Measurements from ENCODE around the gene DLGAP1. TPM values are rescaled to one million over a fixed set of nuclear protein-coding genes. Genes with fewer than 3 reads are reported as not detected.

The DLGAP1 gene
- total RNA-seq, 1 donor from 2014 or later, result 0.28 TPM

- ATAC-seq, result no peak
These were observed 565.3 kb downstream of the DLGAP1 start for GRCh38 chr18:3889803-3890202.

- ATAC-seq, result no peak
These were observed 566.0 kb downstream of the DLGAP1 start for GRCh38 chr18:3889121-3889520.

GRCh38 chr18:3886575-3887322, 568.4 kb downstream of the DLGAP1 start:
- ATAC-seq, result no peak

GRCh38 chr18:3885209-3885792, 569.8 kb downstream of the DLGAP1 start:
- no peak for ATAC-seq

GRCh38 chr18:3879836-3880120, 575.3 kb downstream of the DLGAP1 start:
- ATAC-seq, result peak; percentile 11

GRCh38 chr18:3879114-3879835, 575.8 kb downstream of the DLGAP1 start:
- ATAC-seq, result peak; percentile 18

- ATAC-seq, result no peak
These were observed 576.7 kb downstream of the DLGAP1 start for GRCh38 chr18:3878401-3878800.

GRCh38 chr18:3877678-3878077, 577.4 kb downstream of the DLGAP1 start:
- no peak for ATAC-seq

GRCh38 chr18:3875961-3876360, 579.1 kb downstream of the DLGAP1 start:
- ATAC-seq, result no peak

- ATAC-seq, result no peak
These were observed 579.7 kb downstream of the DLGAP1 start for GRCh38 chr18:3875376-3875775.

GRCh38 chr18:3874581-3874980, 580.5 kb downstream of the DLGAP1 start:
- ATAC-seq, result no peak

- no peak for ATAC-seq
These were observed 581.0 kb downstream of the DLGAP1 start for GRCh38 chr18:3874125-3874524.

- no peak for ATAC-seq
These were observed 581.4 kb downstream of the DLGAP1 start for GRCh38 chr18:3873698-3874097.

GRCh38 chr18:3873211-3873610, 581.9 kb downstream of the DLGAP1 start:
- no peak for ATAC-seq

- no peak for ATAC-seq
These were observed 582.5 kb downstream of the DLGAP1 start for GRCh38 chr18:3872641-3873040.

- ATAC-seq, result no peak
These were observed 583.4 kb downstream of the DLGAP1 start for GRCh38 chr18:3871687-3872086.

GRCh38 chr18:3870914-3871313, 584.2 kb downstream of the DLGAP1 start:
- no peak for ATAC-seq

GRCh38 chr18:3869848-3870247, 585.3 kb downstream of the DLGAP1 start:
- ATAC-seq, result peak; percentile 65

GRCh38 chr18:3867864-3868311, 587.2 kb downstream of the DLGAP1 start:
- ATAC-seq, result no peak

GRCh38 chr18:3867236-3867635, 587.9 kb downstream of the DLGAP1 start:
- no peak for ATAC-seq

GRCh38 chr18:3864669-3865298, 590.3 kb downstream of the DLGAP1 start:
- no peak for ATAC-seq

- no peak for ATAC-seq
These were observed 591.5 kb downstream of the DLGAP1 start for GRCh38 chr18:3863593-3863992.

GRCh38 chr18:3863006-3863405, 592.1 kb downstream of the DLGAP1 start:
- no peak for ATAC-seq
